H9 (cell line): ENCODE data around the gene PPIH. TPM values are rescaled to one million over a fixed set of nuclear protein-coding genes. Genes with fewer than 3 reads are reported as not detected.
"Not testable (repeated sequence)": the region's sequence is repeated elsewhere in the genome, so short reads cannot be mapped to it uniquely, and the experiment has no call there.

ENCODE experiments used
- DNase-seq: peaks from one replicate; pipeline ENCODE4 v3.0.0-alpha.2; 2017
- H2AFZ ChIP-seq: one replicate; pipeline ENCODE4 v1.6.1; 2013; ENCODE audit warnings: mild to moderate bottlenecking, low read length, control low read depth, moderate library complexity
- H2AK5ac ChIP-seq: 2 replicates; pipeline ENCODE4 v1.6.1; 2013; ENCODE audit warnings: low read length, control low read depth, mixed read lengths; ENCODE audit not compliant: insufficient read length
- H2BK120ac ChIP-seq: one replicate; pipeline ENCODE4 v1.6.1; 2013; ENCODE audit warnings: low read depth, mild to moderate bottlenecking, low read length, control low read depth, inconsistent platforms; ENCODE audit not compliant: poor library complexity, severe bottlenecking
- H2BK12ac ChIP-seq: 2 replicates; pipeline ENCODE4 v1.6.1; 2013; ENCODE audit warnings: low read length, control low read depth, mixed read lengths, low read depth; ENCODE audit not compliant: insufficient read length
- H2BK15ac ChIP-seq: 2 replicates; pipeline ENCODE4 v1.6.1; 2013; ENCODE audit warnings: low read depth, low read length, control low read depth
- H2BK20ac ChIP-seq: one replicate; pipeline ENCODE4 v1.6.1; 2013; ENCODE audit warnings: low read depth, mild to moderate bottlenecking, low read length, control low read depth, inconsistent platforms; ENCODE audit not compliant: poor library complexity, severe bottlenecking
- H2BK5ac ChIP-seq: 2 replicates; pipeline ENCODE4 v1.6.1; 2013; ENCODE audit warnings: low read length, control low read depth, mixed read lengths; ENCODE audit not compliant: insufficient read length
- H3K14ac ChIP-seq: 2 replicates; pipeline ENCODE4 v1.6.1; 2013; ENCODE audit warnings: low read length, control low read depth; ENCODE audit not compliant: insufficient read depth
- H3K18ac ChIP-seq: 2 replicates; pipeline ENCODE4 v1.6.1; 2013; ENCODE audit warnings: low read depth, mild to moderate bottlenecking, mixed read lengths, low read length, control low read depth; ENCODE audit not compliant: insufficient read length
- H3K23ac ChIP-seq: 2 replicates; pipeline ENCODE4 v1.6.1; 2013; ENCODE audit warnings: low read length, control low read depth, mixed read lengths, low read depth; ENCODE audit not compliant: insufficient read length
- H3K23me2 ChIP-seq: 2 replicates; pipeline ENCODE4 v1.6.1; 2013; ENCODE audit warnings: low read depth, mild to moderate bottlenecking, mixed read lengths, low read length, control low read depth; ENCODE audit not compliant: insufficient read length, poor library complexity, severe bottlenecking
- H3K27ac ChIP-seq: 2 replicates; pipeline ENCODE4 v1.5.1; 2013; ENCODE audit warnings: low read length, control low read depth, mixed read lengths, low read depth; ENCODE audit not compliant: insufficient read length
- H3K27me3 ChIP-seq: 2 replicates; pipeline ENCODE4 v1.6.1; 2013; ENCODE audit warnings: low read length, control low read depth, inconsistent platforms; ENCODE audit not compliant: insufficient read depth
- H3K4ac ChIP-seq: 2 replicates; pipeline ENCODE4 v1.6.1; 2013; ENCODE audit warnings: low read depth, mild to moderate bottlenecking, control low read depth, inconsistent platforms, low read length, moderate library complexity
- H3K4me1 ChIP-seq: 2 replicates; pipeline ENCODE4 v1.6.1; 2013; ENCODE audit warnings: low read length, control low read depth, inconsistent platforms; ENCODE audit not compliant: insufficient read depth
- H3K4me2 ChIP-seq: 2 replicates; pipeline ENCODE4 v1.6.1; 2013; ENCODE audit warnings: low read length, control low read depth, mixed read lengths; ENCODE audit not compliant: insufficient read length, insufficient read depth
- H3K56ac ChIP-seq: 2 replicates; pipeline ENCODE4 v1.6.1; 2013; ENCODE audit warnings: low read depth, mild to moderate bottlenecking, mixed read lengths, low read length, control low read depth; ENCODE audit not compliant: insufficient read length
- H3K79me1 ChIP-seq: 2 replicates; pipeline ENCODE4 v1.6.1; 2013; ENCODE audit warnings: low read depth, mild to moderate bottlenecking, moderate library complexity, low read length, control low read depth, inconsistent platforms; ENCODE audit not compliant: insufficient read depth, poor library complexity, severe bottlenecking
- H3K79me2 ChIP-seq: 2 replicates; pipeline ENCODE4 v1.6.1; 2013; ENCODE audit warnings: low read length, control low read depth, inconsistent platforms; ENCODE audit not compliant: insufficient read depth
- H3K9ac ChIP-seq: 2 replicates; pipeline ENCODE4 v1.6.1; 2013; ENCODE audit warnings: low read length, control low read depth, mixed read lengths; ENCODE audit not compliant: insufficient read length; ENCODE audit errors: extremely low read depth
- H3K9me3 ChIP-seq: one replicate; pipeline ENCODE4 v1.6.1; 2013; ENCODE audit warnings: low read depth, low read length, inconsistent platforms; ENCODE audit not compliant: control insufficient read depth
- H3T11ph ChIP-seq: one replicate; pipeline ENCODE4 v1.6.1; 2013; ENCODE audit warnings: mild to moderate bottlenecking, low read length, control low read depth, inconsistent platforms
- H4K20me1 ChIP-seq: one replicate; pipeline ENCODE4 v1.6.1; 2013; ENCODE audit not compliant: control insufficient read depth, insufficient read length, insufficient read depth
- H4K5ac ChIP-seq: 2 replicates; pipeline ENCODE4 v1.6.1; 2013; ENCODE audit warnings: low read depth, mild to moderate bottlenecking, mixed read lengths, low read length, control low read depth; ENCODE audit not compliant: insufficient read length
- H4K8ac ChIP-seq: replicated peaks from 2 replicates; pipeline ENCODE4 v1.6.1; 2013; ENCODE audit warnings: low read length, control low read depth, mixed read lengths, low read depth; ENCODE audit not compliant: insufficient read length
- H4K91ac ChIP-seq: 2 replicates; pipeline ENCODE4 v1.6.1; 2013; ENCODE audit warnings: low read depth, mild to moderate bottlenecking, moderate library complexity, mixed read lengths, low read length, control low read depth; ENCODE audit not compliant: insufficient read length
- H3K27ac Mint-ChIP-seq, 3 experiments: 2 replicates in 2 of 3; 3 replicates in 1 of 3; pipeline ENCODE4 v1.8.0; 2020 to 2021; ENCODE audit warnings: mixed read lengths in 3 of 3, mild to moderate bottlenecking in 1 of 3, moderate library complexity in 1 of 3
- H3K27me3 Mint-ChIP-seq: 2 replicates; pipeline ENCODE4 v1.8.0; 2021; ENCODE audit warnings: low read depth, mild to moderate bottlenecking, moderate library complexity, mixed read lengths
- H3K36me3 Mint-ChIP-seq, 3 experiments: 2 replicates in 2 of 3; 3 replicates in 1 of 3; pipeline ENCODE4 v1.8.0; 2020 to 2021; ENCODE audit warnings: low read depth in 3 of 3, mixed read lengths in 3 of 3; ENCODE audit not compliant: insufficient read depth in 1 of 3
- H3K4me1 Mint-ChIP-seq, 2 experiments: 2 replicates each; pipeline ENCODE4 v1.8.0; 2020; ENCODE audit warnings: mixed read lengths in 2 of 2
- H3K4me3 Mint-ChIP-seq, 2 experiments: 2 replicates in 1 of 2; 3 replicates in 1 of 2; pipeline ENCODE4 v1.8.0; 2020 to 2021; ENCODE audit warnings: mild to moderate bottlenecking in 2 of 2, mixed read lengths in 2 of 2, moderate library complexity in 1 of 2
- H3K9me3 Mint-ChIP-seq, 2 experiments: 2 replicates in 1 of 2; 3 replicates in 1 of 2; pipeline ENCODE4 v1.8.0; 2020; ENCODE audit warnings: mild to moderate bottlenecking in 2 of 2, mixed read lengths in 2 of 2, moderate library complexity in 1 of 2
- WGBS: extraction: QIAGEN DNeasy Blood & Tissue Kit; methylation state at CpG from one replicate; pipeline ENCODE4 v1.1.7; 2013; ENCODE audit warnings: missing lambda C conversion rate, low lambda C conversion rate, mixed read lengths; ENCODE audit not compliant: insufficient read length; ENCODE audit errors: extremely low coverage; 5-methylcytosine and 5-hydroxymethylcytosine counted together
- total RNA-seq: library from RNA; stranded (reverse); gene quantifications from 2 replicates; pipeline ENCODE4 v1.2.1, GENCODE V29; 2021
- TF ChIP-seq, protein P1 (sequence below): fragments of 200-600 bp; sonication (generic); conservative IDR thresholded peaks from 3 replicates; pipeline ENCODE4 v1.8.0; 2021; ENCODE audit warnings: antibody characterized with exemption, mild to moderate bottlenecking

PPIH gene
- total RNA-seq, 1 experiment from 2014 or later = 89.3 TPM

DNA sequence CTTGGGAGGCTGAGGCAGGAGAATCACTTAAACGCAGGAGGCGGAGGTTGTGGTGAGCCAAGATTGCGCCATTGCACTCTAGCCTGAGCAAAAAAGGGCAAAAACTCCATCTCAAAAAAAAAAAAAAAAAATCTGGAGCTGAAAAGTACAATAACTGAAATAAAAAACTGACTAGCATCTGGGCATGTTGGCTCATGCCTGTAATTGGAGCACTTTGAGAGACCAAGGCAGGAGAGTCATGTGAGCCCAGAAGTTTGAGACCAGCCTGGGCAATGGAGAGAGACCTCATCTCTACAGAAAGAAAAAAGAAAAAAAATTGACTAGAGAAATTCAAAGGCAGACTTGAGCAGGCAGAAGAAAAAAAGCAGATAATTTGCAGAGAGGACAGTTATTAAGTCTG, 63.7 kb downstream of the PPIH start:
- WGBS = no CpG with 5 or more reads among the region's 3 CpGs

DNA sequence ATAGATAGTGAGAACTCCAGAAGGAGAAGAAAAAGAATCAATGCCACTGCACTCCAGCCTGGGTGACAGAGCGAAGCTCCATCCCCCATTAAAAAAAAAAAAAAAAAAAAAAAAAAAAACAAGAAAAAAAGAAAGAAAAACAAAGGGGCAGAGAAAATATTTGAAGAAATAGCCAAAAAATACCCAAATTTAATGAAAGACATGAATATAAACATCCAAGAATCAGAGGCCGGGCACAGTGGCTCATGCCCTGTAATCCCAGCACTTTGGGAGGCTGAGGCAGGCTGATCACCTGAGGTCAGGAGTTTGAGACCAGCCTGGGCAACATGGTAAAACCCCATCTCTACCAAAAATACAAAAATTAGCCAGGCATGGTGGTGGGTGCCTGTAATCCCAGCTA, 64.2 kb downstream of the PPIH start:
- H2BK5ac ChIP-seq, H4K20me1 ChIP-seq, H2BK20ac ChIP-seq, H3K79me2 ChIP-seq, H2BK15ac ChIP-seq, H2BK120ac ChIP-seq, H3T11ph ChIP-seq, H4K5ac ChIP-seq, H3K23me2 ChIP-seq, H3K4ac ChIP-seq, H3K9ac ChIP-seq, H2AFZ ChIP-seq, H3K14ac ChIP-seq, H3K27me3 Mint-ChIP-seq, H3K9me3 ChIP-seq, H4K8ac ChIP-seq, H3K27ac ChIP-seq, H3K9me3 Mint-ChIP-seq, H3K4me3 Mint-ChIP-seq, DNase-seq, H3K56ac ChIP-seq, H3K4me1 ChIP-seq, H3K23ac ChIP-seq, H4K91ac ChIP-seq, H3K27ac Mint-ChIP-seq, H3K79me1 ChIP-seq, H2BK12ac ChIP-seq, H3K4me1 Mint-ChIP-seq, H2AK5ac ChIP-seq, H3K4me2 ChIP-seq, H3K27me3 ChIP-seq, H3K18ac ChIP-seq: not testable (repeated sequence)
- no CpG with 5 or more reads among the region's 2 CpGs for WGBS
- peaks cover 2 to 13% (median 3%) of the 10 kb centered on the region in 3 experiments; a peak in 2 of 7 replicates for H3K36me3 Mint-ChIP-seq

More for the DNA sequence above, 63.7 kb downstream of the PPIH start:
- H4K91ac ChIP-seq = no peak overlapping the region
- H3K23ac ChIP-seq = no peak overlapping the region
- TF ChIP-seq, protein P1, sequence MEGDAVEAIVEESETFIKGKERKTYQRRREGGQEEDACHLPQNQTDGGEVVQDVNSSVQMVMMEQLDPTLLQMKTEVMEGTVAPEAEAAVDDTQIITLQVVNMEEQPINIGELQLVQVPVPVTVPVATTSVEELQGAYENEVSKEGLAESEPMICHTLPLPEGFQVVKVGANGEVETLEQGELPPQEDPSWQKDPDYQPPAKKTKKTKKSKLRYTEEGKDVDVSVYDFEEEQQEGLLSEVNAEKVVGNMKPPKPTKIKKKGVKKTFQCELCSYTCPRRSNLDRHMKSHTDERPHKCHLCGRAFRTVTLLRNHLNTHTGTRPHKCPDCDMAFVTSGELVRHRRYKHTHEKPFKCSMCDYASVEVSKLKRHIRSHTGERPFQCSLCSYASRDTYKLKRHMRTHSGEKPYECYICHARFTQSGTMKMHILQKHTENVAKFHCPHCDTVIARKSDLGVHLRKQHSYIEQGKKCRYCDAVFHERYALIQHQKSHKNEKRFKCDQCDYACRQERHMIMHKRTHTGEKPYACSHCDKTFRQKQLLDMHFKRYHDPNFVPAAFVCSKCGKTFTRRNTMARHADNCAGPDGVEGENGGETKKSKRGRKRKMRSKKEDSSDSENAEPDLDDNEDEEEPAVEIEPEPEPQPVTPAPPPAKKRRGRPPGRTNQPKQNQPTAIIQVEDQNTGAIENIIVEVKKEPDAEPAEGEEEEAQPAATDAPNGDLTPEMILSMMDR = no peak
- no peak overlapping the region for H2AFZ ChIP-seq
- H3K27ac Mint-ChIP-seq = no peak overlapping the region; a peak in 1 of 7 replicates
- H3K36me3 Mint-ChIP-seq = peaks cover 2 to 16% (median 3%) of the 10 kb centered on the region in 3 experiments; a peak in 2 of 7 replicates
- no peak overlapping the region for H2BK12ac ChIP-seq
- no peak overlapping the region for H3T11ph ChIP-seq
- H3K56ac ChIP-seq = no peak overlapping the region
- H3K79me1 ChIP-seq = no peaks in the 10 kb centered on the region
- no peak overlapping the region for H2AK5ac ChIP-seq
- no peak overlapping the region for H3K4me3 Mint-ChIP-seq
- no peak overlapping the region for H2BK15ac ChIP-seq
- no peaks in the 10 kb centered on the region for H3K27me3 ChIP-seq
- H2BK120ac ChIP-seq = no peak overlapping the region
- no peaks in the 10 kb centered on the region for H3K4me1 ChIP-seq
- H3K9ac ChIP-seq = no peak overlapping the region
- H3K23me2 ChIP-seq = no peaks in the 10 kb centered on the region
- H3K27ac ChIP-seq = no peak overlapping the region
- no peak overlapping the region for H2BK5ac ChIP-seq
- H3K9me3 Mint-ChIP-seq = peaks cover 2 to 5% of the 10 kb centered on the region in 2 experiments; a peak in 2 of 5 replicates
- no peaks in the 10 kb centered on the region; a peak in 1 of 4 replicates for H3K4me1 Mint-ChIP-seq
- H4K5ac ChIP-seq = no peak overlapping the region
- no peak overlapping the region for H2BK20ac ChIP-seq
- no peak overlapping the region for H3K4me2 ChIP-seq
- no peak for DNase-seq
- no peaks in the 10 kb centered on the region for H4K20me1 ChIP-seq
- H3K79me2 ChIP-seq = no peaks in the 10 kb centered on the region
- H4K8ac ChIP-seq = no peak overlapping the region
- no peaks in the 10 kb centered on the region for H3K27me3 Mint-ChIP-seq
- no peak overlapping the region for H3K4ac ChIP-seq
- H3K9me3 ChIP-seq = no peaks in the 10 kb centered on the region
- no peak overlapping the region for H3K18ac ChIP-seq
- no peak overlapping the region for H3K14ac ChIP-seq
